Measurements from ENCODE around the gene HOXD10. TPM values are rescaled to one million over a fixed set of nuclear protein-coding genes. Genes with fewer than 3 reads are reported as not detected.

HOXD10 gene
- total RNA-seq, 1 donor from 2014 or later: not detected

- Histone ChIP-seq H3K27me3 (ENCODE audit: low read depth) (peaks cover 96% of the 10 kb centered on the region), H3K9me3 (no peaks in the 10 kb centered on the region), H3K4me3 (no peak overlapping the region), H3K36me3 (no peaks in the 10 kb centered on the region), H3K4me1 (peaks cover 24% of the 10 kb centered on the region), H3K27ac (no peak overlapping the region)
- ATAC-seq (no peak), DNase-seq (no peak)
- TF ChIP-seq CTCF (IDR thresholded peaks at IDR 0.05): no peak
- intact Hi-C loops (cut with DNase I): loop anchor here (5.0 kb wide), 2 partner anchors 509 to 524 kb away; no protein-coding TSS in a partner anchor
Measured at GRCh38 chr2:176128172-176128981, 11.8 kb downstream of the HOXD10 start.

GRCh38 chr2:176128982-176129796, 12.6 kb downstream of the HOXD10 start, which contains the start of gene HOXD8:
Gene HOXD8 (plus strand): TSS chr2:176129705. CDS start chr2:176130367, 662 bp downstream.
- TF ChIP-seq CTCF (IDR thresholded peaks at IDR 0.05): no peak
- peaks cover 96% of the 10 kb centered on the region for H3K27me3 ChIP-seq (ENCODE audit: low read depth)
- H3K9me3 ChIP-seq: no peaks in the 10 kb centered on the region
- no peaks in the 10 kb centered on the region for H3K36me3 ChIP-seq
- DNase-seq (no peak), ATAC-seq (peak; percentile 28 to 34)
- H3K4me3 ChIP-seq: peak within 1 kb of the TSS; percentile 38
- intact Hi-C loops (cut with DNase I): loop anchor here (5.0 kb wide), 2 partner anchors 508 to 523 kb away; no protein-coding TSS in a partner anchor
- no peak within 1 kb of the TSS for H3K27ac ChIP-seq
- H3K4me1 ChIP-seq: peaks cover 24% of the 10 kb centered on the region

GRCh38 chr2:176129813-176130146, 13.2 kb downstream of the HOXD10 start:
- no peaks in the 10 kb centered on the region for H3K9me3 ChIP-seq
- H3K4me1 ChIP-seq: peaks cover 24% of the 10 kb centered on the region
- ATAC-seq: peak in 1 of 2 donors; percentile 29
- H3K36me3 ChIP-seq: no peaks in the 10 kb centered on the region
- H3K27ac ChIP-seq: no peak overlapping the region
- intact Hi-C loops (cut with DNase I): loop anchor here (5.0 to 10.0 kb wide), 3 partner anchors 425 to 523 kb away; no protein-coding TSS in a partner anchor
- no peak for DNase-seq
- peak overlapping the region; percentile 21 for H3K4me3 ChIP-seq
- no peak for TF ChIP-seq CTCF (IDR thresholded peaks at IDR 0.05)
- peaks cover 96% of the 10 kb centered on the region for H3K27me3 ChIP-seq (ENCODE audit: low read depth)

GRCh38 chr2:176130147-176130956, 13.8 kb downstream of the HOXD10 start:
- peak; percentile 32 to 50 for ATAC-seq
- DNase-seq: no peak

More at GRCh38 chr2:176130147-176130956, 13.8 kb downstream of the HOXD10 start:
- intact Hi-C loops (cut with DNase I): loop anchor here (10.0 kb wide), 1 partner anchor 424 kb away; no protein-coding TSS in a partner anchor
- peaks cover 96% of the 10 kb centered on the region for H3K27me3 ChIP-seq (ENCODE audit: low read depth)
- H3K4me3 ChIP-seq: peak overlapping the region; percentile 38
- no peak overlapping the region for H3K27ac ChIP-seq
- no peak for TF ChIP-seq CTCF (IDR thresholded peaks at IDR 0.05)
- no peaks in the 10 kb centered on the region for H3K9me3 ChIP-seq
- H3K4me1 ChIP-seq: peaks cover 24% of the 10 kb centered on the region
- H3K36me3 ChIP-seq: no peaks in the 10 kb centered on the region

Measured in lower lobe of right lung (tissue), 2 donors.